ENCODE data around the gene CCDC136.

The CCDC136 gene

DNA sequence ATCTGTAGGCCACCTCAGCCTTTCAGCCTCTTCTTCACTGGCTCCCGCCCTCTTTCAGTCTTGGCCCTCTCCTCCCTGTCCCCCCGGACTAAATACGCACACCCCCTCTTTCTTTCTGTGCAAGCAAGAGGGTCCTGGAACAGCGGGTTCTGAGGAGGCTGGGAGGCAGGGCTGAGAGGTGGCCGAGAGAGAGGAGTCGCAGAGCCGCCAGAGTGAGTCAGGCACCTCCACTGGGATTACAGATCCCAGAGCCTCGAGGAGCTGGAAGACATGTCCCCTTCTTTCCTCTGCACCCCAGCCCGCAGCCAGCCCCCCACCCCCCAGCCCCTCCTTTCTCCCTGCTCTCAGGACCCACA, 182 bp downstream of the CCDC136 start:
- Histone ChIP-seq H3K4me3 (ENCODE audit: low read length) (peak overlapping the region; percentile 86), H4K20me1 (ENCODE audit: control insufficient read depth, insufficient read depth, low read depth, low read length) (no peaks in the 10 kb centered on the region), H3K9me3 (ENCODE audit: control insufficient read depth, insufficient read depth, low read length) (no peaks in the 10 kb centered on the region), H3K27ac (ENCODE audit: low read depth, low read length) (no peak overlapping the region), H3K4me1 (ENCODE audit: control insufficient read depth, low read length) (peaks cover 26% of the 10 kb centered on the region), H3F3A (ENCODE audit: control insufficient read depth, insufficient read depth) (no peaks in the 10 kb centered on the region), H3K4me2 (ENCODE audit: low read length) (peak overlapping the region; percentile 91), H3K9me2 (replicated peaks; ENCODE audit: control insufficient read depth, low read length) (no peaks in the 10 kb centered on the region), H3K79me2 (ENCODE audit: control insufficient read depth, low read length) (peaks cover 4% of the 10 kb centered on the region; the same call in 1 of the 2 replicates), H3K36me3 (ENCODE audit: control insufficient read depth, low read length) (peaks cover 9% of the 10 kb centered on the region; the same call in 1 of the 2 replicates), H3K27me3 (ENCODE audit: control insufficient read depth, low read length) (peaks cover 26% of the 10 kb centered on the region)
- TF ChIP-seq, protein P1, sequence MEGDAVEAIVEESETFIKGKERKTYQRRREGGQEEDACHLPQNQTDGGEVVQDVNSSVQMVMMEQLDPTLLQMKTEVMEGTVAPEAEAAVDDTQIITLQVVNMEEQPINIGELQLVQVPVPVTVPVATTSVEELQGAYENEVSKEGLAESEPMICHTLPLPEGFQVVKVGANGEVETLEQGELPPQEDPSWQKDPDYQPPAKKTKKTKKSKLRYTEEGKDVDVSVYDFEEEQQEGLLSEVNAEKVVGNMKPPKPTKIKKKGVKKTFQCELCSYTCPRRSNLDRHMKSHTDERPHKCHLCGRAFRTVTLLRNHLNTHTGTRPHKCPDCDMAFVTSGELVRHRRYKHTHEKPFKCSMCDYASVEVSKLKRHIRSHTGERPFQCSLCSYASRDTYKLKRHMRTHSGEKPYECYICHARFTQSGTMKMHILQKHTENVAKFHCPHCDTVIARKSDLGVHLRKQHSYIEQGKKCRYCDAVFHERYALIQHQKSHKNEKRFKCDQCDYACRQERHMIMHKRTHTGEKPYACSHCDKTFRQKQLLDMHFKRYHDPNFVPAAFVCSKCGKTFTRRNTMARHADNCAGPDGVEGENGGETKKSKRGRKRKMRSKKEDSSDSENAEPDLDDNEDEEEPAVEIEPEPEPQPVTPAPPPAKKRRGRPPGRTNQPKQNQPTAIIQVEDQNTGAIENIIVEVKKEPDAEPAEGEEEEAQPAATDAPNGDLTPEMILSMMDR (IDR thresholded peaks at IDR 0.05; ENCODE audit: low read depth, low read length, poor library complexity, severe bottlenecking) = no peak
- no peak for TF ChIP-seq EZH2phosphoT487 (IDR thresholded peaks at IDR 0.05; ENCODE audit: borderline replicate concordance, low read length)

DNA sequence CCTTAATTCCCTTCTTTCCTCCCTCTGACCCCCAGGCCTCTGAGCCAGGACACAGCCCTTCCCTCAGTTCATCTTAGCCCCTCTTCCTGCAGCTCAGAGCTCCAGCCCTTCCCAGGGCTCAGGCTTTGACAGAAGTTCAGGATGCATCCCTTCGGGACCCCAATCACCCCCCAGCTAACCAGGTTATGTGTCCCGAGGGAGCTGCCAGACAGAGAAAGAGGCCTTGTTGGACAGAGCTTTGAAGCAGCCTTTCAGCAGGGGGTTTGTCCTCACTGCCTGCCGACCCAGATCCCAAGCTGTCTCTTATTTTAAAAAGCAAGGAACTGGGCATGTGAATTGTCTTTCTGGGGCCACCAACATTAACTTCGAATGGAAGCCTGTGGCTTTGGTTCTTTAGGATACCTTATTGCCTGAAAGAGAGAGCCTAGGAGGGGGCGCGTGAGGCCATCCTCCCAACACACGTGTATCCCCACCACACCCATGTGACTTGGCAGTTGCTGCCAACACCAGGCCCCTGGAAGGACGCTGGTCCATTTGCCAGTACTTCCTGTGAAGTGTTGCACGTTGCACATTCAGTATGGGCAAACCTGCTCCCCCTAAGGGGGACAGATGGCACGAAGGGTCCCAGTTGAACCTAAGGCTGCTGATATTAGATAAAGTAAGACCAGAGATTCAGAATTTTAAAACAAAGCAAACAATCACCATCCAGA, 858 bp downstream of the CCDC136 start:
- H3K36me3 ChIP-seq (ENCODE audit: control insufficient read depth, low read length) = peaks cover 9% of the 10 kb centered on the region; the same call in 1 of the 2 replicates
- H3K4me1 ChIP-seq (ENCODE audit: control insufficient read depth, low read length) = peaks cover 26% of the 10 kb centered on the region
- H3K27me3 ChIP-seq (ENCODE audit: control insufficient read depth, low read length) = peaks cover 26% of the 10 kb centered on the region
- H3K9me3 ChIP-seq (ENCODE audit: control insufficient read depth, insufficient read depth, low read length) = no peaks in the 10 kb centered on the region
- peak overlapping the region; percentile 91 for H3K4me2 ChIP-seq (ENCODE audit: low read length)
- H3K27ac ChIP-seq (ENCODE audit: low read depth, low read length) = no peak overlapping the region
- H3F3A ChIP-seq (ENCODE audit: control insufficient read depth, insufficient read depth) = no peaks in the 10 kb centered on the region
- H4K20me1 ChIP-seq (ENCODE audit: control insufficient read depth, insufficient read depth, low read depth, low read length) = no peaks in the 10 kb centered on the region
- H3K9me2 ChIP-seq (replicated peaks; ENCODE audit: control insufficient read depth, low read length) = no peaks in the 10 kb centered on the region
- H3K79me2 ChIP-seq (ENCODE audit: control insufficient read depth, low read length) = peaks cover 4% of the 10 kb centered on the region; the same call in 1 of the 2 replicates
- peak overlapping the region; percentile 86; the same call in 1 of the 2 replicates for H3K4me3 ChIP-seq (ENCODE audit: low read length)
- TF ChIP-seq, protein P1 (IDR thresholded peaks at IDR 0.05; ENCODE audit: low read depth, low read length, poor library complexity, severe bottlenecking) = peak; percentile 20
- no peak for TF ChIP-seq EZH2phosphoT487 (IDR thresholded peaks at IDR 0.05; ENCODE audit: borderline replicate concordance, low read length)

DNA sequence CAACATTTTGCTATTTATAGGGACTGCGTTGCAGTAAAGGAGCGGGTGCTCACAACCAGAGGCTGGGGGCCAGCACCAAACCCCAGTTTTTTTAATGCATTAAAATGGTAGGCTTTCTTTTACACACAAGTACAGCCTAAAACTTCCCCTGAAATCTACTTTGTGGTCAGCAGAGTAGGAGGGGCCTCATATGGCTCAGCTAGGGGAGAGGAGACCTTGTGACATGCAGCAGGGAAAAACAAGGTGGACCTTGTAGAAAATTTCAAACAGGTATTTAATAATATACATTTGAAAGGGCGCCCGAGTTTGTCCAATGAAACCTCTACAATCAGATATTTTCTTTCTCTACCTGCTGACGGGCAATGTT, 1.4 kb downstream of the CCDC136 start:
- no peak overlapping the region for H3K4me3 ChIP-seq (ENCODE audit: low read length)
- no peaks in the 10 kb centered on the region for H3F3A ChIP-seq (ENCODE audit: control insufficient read depth, insufficient read depth)
- H3K9me2 ChIP-seq (replicated peaks; ENCODE audit: control insufficient read depth, low read length) = no peaks in the 10 kb centered on the region
- no peaks in the 10 kb centered on the region for H3K9me3 ChIP-seq (ENCODE audit: control insufficient read depth, insufficient read depth, low read length)
- H3K27me3 ChIP-seq (ENCODE audit: control insufficient read depth, low read length) = peaks cover 24% of the 10 kb centered on the region
- no peak for TF ChIP-seq EZH2phosphoT487 (IDR thresholded peaks at IDR 0.05; ENCODE audit: borderline replicate concordance, low read length)
- TF ChIP-seq, protein P1 (IDR thresholded peaks at IDR 0.05; ENCODE audit: low read depth, low read length, poor library complexity, severe bottlenecking) = no peak
- H3K79me2 ChIP-seq (ENCODE audit: control insufficient read depth, low read length) = peaks cover 4% of the 10 kb centered on the region; the same call in 1 of the 2 replicates
- H4K20me1 ChIP-seq (ENCODE audit: control insufficient read depth, insufficient read depth, low read depth, low read length) = no peaks in the 10 kb centered on the region
- peaks cover 26% of the 10 kb centered on the region for H3K4me1 ChIP-seq (ENCODE audit: control insufficient read depth, low read length)
- no peak overlapping the region for H3K4me2 ChIP-seq (ENCODE audit: low read length)
- H3K27ac ChIP-seq (ENCODE audit: low read depth, low read length) = no peak overlapping the region
- H3K36me3 ChIP-seq (ENCODE audit: control insufficient read depth, low read length) = peaks cover 9% of the 10 kb centered on the region; the same call in 1 of the 2 replicates
